Left lobe of liver (tissue), 2 donors: Measurements from ENCODE around the gene PLA2R1. TPM values are rescaled to one million over a fixed set of nuclear protein-coding genes. Genes with fewer than 3 reads are reported as not detected.

ENCODE experiments used
- ATAC-seq: fragments of 200-7000 bp; cut with Tn5 transposase; one replicate; pipeline ENCODE4 v1.9.1; 2020; ENCODE audit warnings: mild to moderate bottlenecking, moderate library complexity
- DNase-seq: peaks from one replicate; pipeline ENCODE4 v3.0.0-alpha.2; 2020; ENCODE audit warnings: low spot score
- total RNA-seq: library from RNA; stranded (reverse); gene quantifications from one replicate; pipeline ENCODE4 v1.2.1, GENCODE V29; 2021
- donor health status: DM: no; HTN: no; CAD: no; lungs with moderate emphysema.
- donor health status: DM: no; HTN: yes; CAD: no.

The PLA2R1 gene
- total RNA-seq, 1 donor from 2014 or later: 1.3 TPM

DNA sequence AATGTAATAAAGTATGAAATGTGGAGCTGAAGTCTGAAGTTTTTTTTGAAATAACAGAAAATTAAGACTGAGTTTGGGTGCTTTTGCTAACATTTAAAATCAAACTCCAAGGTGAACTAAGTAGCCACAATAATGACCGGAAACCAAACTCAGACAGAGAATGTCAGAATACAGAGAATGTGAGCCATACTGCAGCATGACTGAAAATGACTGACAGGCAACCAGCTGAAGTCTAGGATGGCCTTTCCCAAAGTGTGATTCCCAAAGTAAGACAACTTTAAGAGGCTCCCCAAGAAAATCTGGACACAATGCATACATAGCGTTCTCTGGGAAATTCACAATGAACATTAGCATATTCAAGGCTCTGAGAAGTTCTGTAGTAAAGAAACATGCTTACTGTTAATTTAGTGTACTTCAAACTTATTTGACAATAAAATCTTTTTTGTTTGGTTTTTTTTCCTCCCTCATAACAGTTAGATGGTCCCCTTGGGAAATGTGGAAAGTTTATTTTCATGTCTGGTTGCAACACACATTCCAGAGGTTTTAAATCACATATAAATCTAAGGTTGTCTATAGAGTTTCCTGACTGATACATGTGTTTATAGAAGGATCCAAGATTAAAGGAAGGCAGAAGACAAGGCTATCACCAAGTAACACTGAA is 28.6 kb downstream of the PLA2R1 start:
- DNase-seq (no peak), ATAC-seq (no peak)

DNA sequence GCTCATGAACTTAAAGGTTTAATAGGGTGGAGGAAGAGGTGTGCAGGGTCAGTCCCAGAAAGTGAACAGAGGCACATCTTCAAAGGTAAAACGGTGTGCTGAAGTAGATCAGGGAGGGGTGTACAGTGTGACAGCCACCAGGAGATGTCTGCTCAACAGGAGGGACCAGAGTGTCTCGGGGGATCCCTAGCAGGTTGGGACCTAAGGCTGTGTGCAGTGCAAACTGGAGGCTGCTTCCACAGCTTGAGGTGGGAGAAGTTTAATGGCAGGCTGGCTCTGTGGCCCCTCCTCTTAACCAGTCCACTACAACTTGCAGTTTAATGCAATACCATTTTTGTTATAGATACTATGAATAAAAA is 33.2 kb downstream of the PLA2R1 start:
- DNase-seq (no peak), ATAC-seq (no peak)

DNA sequence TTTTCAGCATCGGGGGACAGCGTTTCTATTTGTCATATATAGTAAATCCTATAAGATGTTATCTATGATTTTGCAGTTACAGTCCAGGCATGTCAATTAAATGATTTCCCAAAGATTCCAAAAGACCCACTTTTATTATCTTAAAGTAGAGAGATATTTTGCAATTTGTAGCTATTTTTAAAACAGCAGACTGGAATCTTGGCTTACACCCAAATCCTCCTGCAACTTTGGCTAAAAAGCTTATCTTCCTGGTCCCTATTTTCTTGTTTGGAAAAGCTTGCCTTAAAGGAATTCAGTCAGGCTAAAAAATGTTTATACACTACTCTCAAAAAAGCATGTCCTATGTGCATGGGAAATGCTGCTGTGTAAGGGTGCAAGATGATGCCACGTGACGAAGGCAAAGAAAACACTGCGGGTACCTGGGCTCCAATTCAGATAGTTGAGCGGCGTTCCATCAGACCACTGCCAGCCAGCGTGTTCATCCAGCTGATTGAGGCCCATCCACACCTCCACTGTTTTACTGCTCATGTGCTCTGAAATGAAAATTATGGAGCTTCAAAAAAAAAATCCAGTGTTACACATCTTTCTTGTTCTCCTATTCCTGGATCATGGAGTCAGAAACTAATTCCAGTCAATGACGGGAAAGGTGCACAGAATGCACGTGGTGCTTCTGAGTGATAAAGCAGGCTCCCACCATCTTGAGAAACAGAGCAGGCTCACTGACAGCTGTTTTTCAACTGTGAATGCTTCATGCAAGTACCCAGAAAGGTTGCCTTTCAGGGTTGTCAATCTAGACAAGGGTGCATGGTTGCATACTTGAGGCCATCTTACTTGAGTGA is 33.8 kb downstream of the PLA2R1 start:
- DNase-seq (no peak), ATAC-seq (no peak)

GRCh38 chr2:160022162-160022561 is 40.3 kb downstream of the PLA2R1 start:
- ATAC-seq (no peak), DNase-seq (no peak)

DNA sequence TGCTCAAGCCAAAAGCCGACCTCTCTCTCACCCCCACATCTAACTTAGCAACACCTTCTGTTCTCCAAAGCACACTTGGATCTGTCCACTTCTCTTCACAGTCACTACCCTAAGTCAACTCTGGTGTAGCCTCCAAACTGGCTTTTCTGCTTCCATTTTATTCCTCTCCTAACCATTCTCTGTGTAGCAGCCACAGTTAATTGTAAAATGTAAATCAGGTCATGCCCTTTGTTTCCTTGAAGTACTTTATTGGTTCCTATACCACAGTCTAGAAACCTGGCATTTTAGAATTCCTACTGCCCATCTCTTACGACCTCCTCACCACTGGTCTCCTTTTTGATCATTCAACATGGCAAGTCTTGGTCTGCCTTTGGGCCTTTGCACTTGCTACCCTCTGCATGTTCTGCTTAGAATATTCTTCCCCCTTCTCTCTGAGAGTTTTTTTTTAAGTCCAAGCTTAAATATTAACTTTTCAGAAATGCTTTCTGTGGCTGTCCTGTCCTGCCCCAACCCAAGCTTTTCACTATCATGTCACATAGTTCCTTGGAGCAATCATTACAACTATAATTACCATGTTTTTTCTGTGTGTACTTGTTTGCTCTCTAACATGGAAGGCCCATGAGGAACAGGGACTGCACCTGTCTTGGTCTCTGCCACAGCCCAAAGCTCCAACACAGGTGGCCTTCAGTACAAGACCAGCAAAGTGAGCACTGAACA is 42.9 kb downstream of the PLA2R1 start:
- DNase-seq: no peak

GRCh38 chr2:160015746-160016145 is 46.7 kb downstream of the PLA2R1 start:
- no peak for ATAC-seq

More for the DNA sequence above, 42.9 kb downstream of the PLA2R1 start:
- no peak for ATAC-seq

GRCh38 chr2:160014227-160014626 is 48.2 kb downstream of the PLA2R1 start:
- ATAC-seq (no peak), DNase-seq (no peak)

More at GRCh38 chr2:160015746-160016145, 46.7 kb downstream of the PLA2R1 start:
- DNase-seq: no peak

GRCh38 chr2:160010361-160011145 is 51.9 kb downstream of the PLA2R1 start:
- DNase-seq: no peak
- ATAC-seq: no peak

DNA sequence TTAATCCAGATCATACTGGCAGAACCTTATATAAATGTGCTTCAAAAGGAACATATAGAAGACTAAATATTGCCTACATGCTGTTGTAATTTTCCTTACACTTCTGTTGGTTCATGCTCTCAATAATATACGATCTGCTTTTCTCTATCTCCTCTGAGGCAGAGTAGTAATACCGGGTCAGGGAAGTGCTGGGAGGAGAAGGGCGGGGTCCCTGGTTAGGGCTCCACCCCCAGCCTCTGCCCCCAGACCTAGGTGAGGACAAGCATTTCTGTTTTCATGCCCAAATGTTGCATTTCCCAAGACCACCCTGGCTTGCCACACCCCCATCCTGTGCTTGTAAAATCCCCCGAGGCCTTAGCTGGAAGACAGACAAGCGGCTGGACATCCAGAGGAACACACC is 55.3 kb downstream of the PLA2R1 start:
- ATAC-seq (no peak), DNase-seq (no peak)

- ATAC-seq (no peak), DNase-seq (no peak)
Observed at GRCh38 chr2:160006475-160006874, 55.9 kb downstream of the PLA2R1 start.

DNA sequence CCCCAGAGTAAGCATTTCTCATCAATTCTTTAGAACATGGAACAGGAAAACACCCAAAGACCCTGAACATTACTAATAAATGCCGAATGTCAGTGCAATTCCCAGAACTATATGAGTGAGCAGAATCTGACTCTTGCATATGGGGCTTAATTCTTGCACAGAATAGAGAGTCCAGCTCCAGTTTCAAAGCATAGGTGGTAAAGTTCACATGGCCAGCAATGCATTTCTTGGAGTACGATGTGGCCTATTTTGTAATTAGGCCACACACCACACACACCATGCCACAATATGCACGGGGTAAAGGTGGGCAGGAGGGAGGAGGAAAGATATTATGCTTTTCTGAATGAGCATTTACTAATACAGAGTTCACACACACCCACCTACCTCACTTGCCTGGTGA is 56.5 kb downstream of the PLA2R1 start:
- DNase-seq (no peak), ATAC-seq (no peak)

- no peak for DNase-seq
- no peak for ATAC-seq
Observed at GRCh38 chr2:160005476-160005875, 56.9 kb downstream of the PLA2R1 start.

DNA sequence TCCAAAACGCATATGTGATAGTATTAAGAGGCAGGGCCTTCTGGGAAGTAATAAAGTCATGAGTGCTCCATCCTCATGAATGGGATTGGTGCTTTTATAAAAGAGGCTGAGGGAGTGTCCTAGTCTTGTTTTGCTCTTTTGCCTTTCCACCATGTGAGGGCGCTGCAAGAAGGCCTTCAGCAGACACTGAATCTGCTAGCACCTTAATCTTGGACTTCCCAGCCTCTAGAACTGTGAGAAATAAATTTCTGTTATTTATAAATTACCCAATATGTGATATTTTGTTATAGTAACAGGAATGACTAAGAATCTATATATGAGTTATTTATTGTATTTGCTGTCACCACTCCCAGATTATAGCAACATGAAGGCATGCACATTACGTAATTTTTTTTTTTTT is 63.5 kb downstream of the PLA2R1 start:
- no peak for DNase-seq
- no peak for ATAC-seq

DNA sequence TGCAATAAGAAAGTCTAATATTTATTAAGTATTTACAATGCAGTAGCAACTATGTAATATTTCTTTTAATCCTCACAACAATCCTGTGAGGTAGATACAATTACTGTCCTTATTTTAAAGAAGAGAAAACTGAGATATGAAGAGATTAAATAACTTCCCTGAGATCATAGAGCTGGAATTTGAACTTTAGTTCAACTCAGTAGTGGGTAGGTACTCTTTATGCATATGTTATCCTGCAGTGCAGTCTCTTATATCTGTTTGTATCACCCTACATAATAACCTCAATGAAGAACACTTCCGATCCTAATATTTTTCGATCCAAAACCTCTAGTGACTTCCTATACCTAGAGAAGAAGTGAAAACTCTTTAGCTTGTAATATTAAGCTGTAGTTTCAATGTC is 64.2 kb downstream of the PLA2R1 start:
- no peak for ATAC-seq
- DNase-seq: no peak

- DNase-seq: no peak
- peak; percentile 56 for ATAC-seq
Observed at GRCh38 chr2:159996792-159997546, 65.4 kb downstream of the PLA2R1 start.

DNA sequence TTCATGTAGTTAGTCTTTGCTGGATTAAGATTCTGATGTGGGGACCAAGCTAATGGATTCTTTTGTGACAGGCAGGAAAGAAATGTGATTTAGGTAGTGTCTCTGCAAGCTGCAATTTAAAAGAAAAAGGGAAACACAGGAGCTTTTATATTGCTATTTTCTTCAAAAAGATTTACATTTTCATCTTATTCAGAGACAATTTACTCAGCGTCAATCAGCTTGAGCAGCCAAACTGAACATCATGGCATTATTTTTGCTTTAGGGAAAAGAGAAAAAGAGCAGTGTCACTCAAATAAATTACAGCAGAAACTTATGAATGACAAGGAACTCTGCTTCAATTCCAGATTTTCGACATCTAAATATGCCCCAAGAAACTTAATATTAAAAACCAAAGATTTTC is 67.4 kb downstream of the PLA2R1 start:
- ATAC-seq (no peak), DNase-seq (no peak)

DNA sequence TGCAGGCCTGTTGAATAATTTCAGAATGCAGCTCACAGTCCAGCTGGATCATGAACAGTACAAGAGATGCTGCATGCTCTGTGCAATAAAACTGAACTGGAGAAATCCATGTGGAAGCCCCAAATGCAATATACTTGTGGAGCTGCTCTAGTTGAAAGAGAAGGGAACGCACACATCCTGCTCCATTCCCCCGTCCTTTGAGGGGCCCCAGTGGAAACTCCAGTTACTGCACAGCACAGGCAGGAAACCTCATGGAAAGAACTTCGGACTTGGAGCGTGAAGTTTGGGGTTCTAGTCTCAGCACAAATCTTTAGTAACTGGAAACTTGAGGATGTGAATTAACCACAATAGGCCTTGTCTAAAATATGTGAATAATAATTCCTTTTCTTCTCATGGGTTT is 73.2 kb downstream of the PLA2R1 start:
- no peak for ATAC-seq
- DNase-seq: no peak

DNA sequence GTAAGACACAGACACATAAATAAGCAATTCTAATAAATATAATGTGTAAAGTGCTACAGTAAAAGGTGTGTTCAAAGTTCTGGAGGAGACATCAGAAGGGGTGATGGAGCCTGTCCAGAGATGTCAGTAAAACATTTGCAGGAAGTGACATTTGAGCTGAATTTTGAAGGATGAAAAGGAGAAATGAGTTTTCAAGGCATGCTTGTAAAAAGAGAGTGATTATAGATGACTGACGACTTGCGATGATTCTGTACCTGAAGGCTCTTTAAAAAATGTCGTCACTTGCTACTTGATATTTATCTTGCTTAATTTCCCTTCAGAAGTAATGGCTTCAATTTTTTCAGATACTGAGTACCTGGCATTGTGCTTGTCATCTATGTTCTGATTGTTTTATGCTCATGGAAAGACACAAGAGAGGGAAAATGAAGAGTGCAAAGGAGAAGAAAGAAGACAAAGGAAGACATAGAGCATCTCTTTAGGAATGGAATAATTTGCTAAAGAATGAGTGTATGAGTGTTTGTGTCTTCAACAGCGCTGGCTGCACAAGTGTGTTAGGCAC is 73.9 kb downstream of the PLA2R1 start:
- ATAC-seq: no peak
- DNase-seq: no peak

DNA sequence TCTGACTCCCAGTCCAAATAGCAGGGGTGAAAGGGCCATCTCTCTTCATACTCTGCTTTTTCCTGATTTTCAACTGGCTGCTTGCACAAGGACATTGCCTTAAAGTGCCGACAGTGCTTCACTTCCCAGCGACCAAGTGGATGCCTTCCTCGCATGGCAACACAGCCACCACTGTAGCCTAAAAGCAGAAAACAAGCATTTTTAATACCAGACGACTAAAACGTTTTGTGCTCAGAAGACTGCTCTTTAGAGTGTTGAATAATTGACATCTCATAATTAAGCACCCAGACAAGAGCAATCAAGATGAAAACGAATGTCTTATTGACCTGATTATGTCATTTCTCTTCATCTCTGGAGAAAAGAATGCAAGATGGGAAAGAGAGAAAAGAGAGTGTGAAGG is 75.2 kb downstream of the PLA2R1 start:
- ATAC-seq (no peak), DNase-seq (no peak)

DNA sequence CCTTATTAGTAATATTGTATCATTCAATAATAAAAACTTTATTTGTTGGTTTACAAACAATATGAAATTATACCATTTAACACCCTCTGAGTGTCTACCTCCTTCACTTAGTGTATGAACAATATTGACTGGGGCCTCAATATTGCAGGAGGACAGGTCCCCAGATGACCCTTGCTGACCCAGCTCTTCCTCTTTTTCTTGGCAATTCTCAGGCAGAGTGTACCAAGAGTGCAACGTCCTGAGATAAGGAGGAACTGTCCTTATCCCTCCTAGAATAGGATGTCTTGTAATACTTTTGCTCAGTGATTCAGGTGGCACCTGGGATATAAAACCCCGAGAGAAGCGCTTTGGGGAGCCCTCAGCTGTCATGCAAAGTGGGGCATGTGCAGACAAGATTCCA is 76.8 kb downstream of the PLA2R1 start:
- DNase-seq (no peak), ATAC-seq (no peak)
